ENCODE measurements around the gene MAD1L1. TPM values are rescaled to one million over a fixed set of nuclear protein-coding genes. Genes with fewer than 3 reads are reported as not detected.

Gene MAD1L1
- total and polyA plus RNA-seq, 5 donors from 2014 or later: 225 to 380 (median 300) TPM

DNA sequence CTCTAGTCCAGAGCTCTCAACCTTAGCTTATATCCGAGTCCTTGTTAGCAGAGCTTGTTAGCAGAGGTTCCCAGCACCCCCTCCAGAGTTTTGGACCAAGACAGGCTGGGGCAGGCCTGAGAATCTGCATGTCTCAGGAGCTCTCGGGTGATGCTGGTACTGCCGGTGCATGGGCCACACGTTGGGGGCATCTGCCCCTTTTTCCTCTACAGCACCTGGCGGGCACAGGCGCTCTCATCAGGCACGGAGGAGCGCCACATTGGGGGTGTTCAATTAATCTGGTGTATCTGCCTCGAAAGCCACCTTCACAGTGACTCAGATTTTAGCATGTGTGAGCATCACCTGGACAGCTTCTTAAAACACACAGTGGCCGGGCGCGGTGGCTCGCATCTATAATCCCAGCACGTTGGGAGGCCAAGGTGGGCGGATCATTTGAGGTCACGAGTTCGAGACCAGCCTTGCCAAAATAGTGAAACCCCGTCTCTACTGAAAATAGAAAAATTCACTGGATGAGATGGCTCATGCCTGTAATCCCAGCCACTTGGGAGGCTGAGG, 445.0 kb downstream of the MAD1L1 start:
- Histone ChIP-seq H3K4me3 (ENCODE audit: low read depth, low read length) (no peak overlapping the region), H3K36me3 (ENCODE audit: control insufficient read depth, insufficient read depth, low read length) (no peaks in the 10 kb centered on the region), H3K9me3 (ENCODE audit: control insufficient read depth in 2 of 2, low read length in 2 of 2) (peaks cover 0 to 6% of the 10 kb centered on the region in 2 experiments), H3K4me1 (ENCODE audit: control insufficient read depth, insufficient read depth, low read length, poor library complexity, severe bottlenecking) (no peaks in the 10 kb centered on the region), H3K27me3 (ENCODE audit: control insufficient read depth, insufficient read depth, low read length) (peaks cover 2% of the 10 kb centered on the region), H3K27ac (ENCODE audit: insufficient read depth, low read length, poor library complexity, severe bottlenecking) (no peak overlapping the region)
- Mint-ChIP-seq H3K4me1 (peaks cover 0 to 3% (median 0%) of the 10 kb centered on the region in 4 donors), H3K36me3 (no peaks in the 10 kb centered on the region), H3K27me3 (peaks cover 13% of the 10 kb centered on the region), H3K4me3 (no peak overlapping the region), H3K27ac (no peak overlapping the region), H3K9me3 (peaks cover 0 to 9% (median 1%) of the 10 kb centered on the region in 7 donors)
- no peak for ATAC-seq (ENCODE audit: low read depth in 2 of 2)
- DNase-seq: no peak

DNA sequence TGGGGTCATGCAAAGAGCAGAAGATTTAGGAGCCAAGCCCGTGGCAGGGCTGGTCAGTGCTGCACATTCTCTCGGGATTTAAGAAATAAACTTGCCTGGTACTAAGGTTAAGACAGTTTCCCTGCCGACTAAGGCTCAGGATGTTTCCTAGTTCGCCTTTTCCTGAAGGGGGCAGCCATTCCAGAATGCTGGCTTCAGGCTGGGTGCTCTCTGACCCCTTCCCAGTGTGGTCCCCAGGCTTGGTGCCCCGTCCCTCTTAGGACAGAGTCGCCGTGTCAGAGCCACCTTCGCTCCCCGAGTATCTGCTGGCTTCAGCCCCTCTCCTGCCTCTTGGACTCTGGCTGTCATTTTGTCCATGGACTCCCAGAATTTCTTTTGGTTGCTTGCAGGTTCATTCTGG, 445.5 kb downstream of the MAD1L1 start:
- DNase-seq: no peak
- no peak for ATAC-seq (ENCODE audit: low read depth in 2 of 2)

GRCh38 chr7:1785839-1786238, 446.9 kb downstream of the MAD1L1 start:
- Histone ChIP-seq H3K27me3 (ENCODE audit: control insufficient read depth, insufficient read depth, low read length) (peaks cover 2% of the 10 kb centered on the region), H3K9me3 (ENCODE audit: control insufficient read depth in 2 of 2, low read length in 2 of 2) (peaks cover 0 to 2% of the 10 kb centered on the region in 2 experiments), H3K4me1 (ENCODE audit: control insufficient read depth, insufficient read depth, low read length, poor library complexity, severe bottlenecking) (no peaks in the 10 kb centered on the region), H3K27ac (ENCODE audit: insufficient read depth, low read length, poor library complexity, severe bottlenecking) (no peak overlapping the region), H3K36me3 (ENCODE audit: control insufficient read depth, insufficient read depth, low read length) (no peaks in the 10 kb centered on the region), H3K4me3 (ENCODE audit: low read depth, low read length) (no peak overlapping the region)
- Mint-ChIP-seq H3K27ac (no peak overlapping the region), H3K4me3 (no peak overlapping the region), H3K4me1 (peaks cover 0 to 3% (median 0%) of the 10 kb centered on the region in 4 donors), H3K36me3 (no peaks in the 10 kb centered on the region), H3K9me3 (peaks cover 0 to 9% (median 1%) of the 10 kb centered on the region in 7 donors), H3K27me3 (peaks cover 7% of the 10 kb centered on the region)
- DNase-seq (no peak), ATAC-seq (ENCODE audit: low read depth in 2 of 2) (no peak)

More for the DNA sequence above, 445.5 kb downstream of the MAD1L1 start:
- Histone ChIP-seq H3K9me3 (ENCODE audit: control insufficient read depth in 2 of 2, low read length in 2 of 2) (peaks cover 0 to 2% of the 10 kb centered on the region in 2 experiments), H3K4me1 (ENCODE audit: control insufficient read depth, insufficient read depth, low read length, poor library complexity, severe bottlenecking) (no peaks in the 10 kb centered on the region), H3K27me3 (ENCODE audit: control insufficient read depth, insufficient read depth, low read length) (peaks cover 2% of the 10 kb centered on the region), H3K27ac (ENCODE audit: insufficient read depth, low read length, poor library complexity, severe bottlenecking) (no peak overlapping the region), H3K4me3 (ENCODE audit: low read depth, low read length) (no peak overlapping the region), H3K36me3 (ENCODE audit: control insufficient read depth, insufficient read depth, low read length) (no peaks in the 10 kb centered on the region)
- Mint-ChIP-seq H3K27me3 (peaks cover 8% of the 10 kb centered on the region), H3K9me3 (peaks cover 0 to 9% (median 1%) of the 10 kb centered on the region in 7 donors), H3K27ac (no peak overlapping the region), H3K4me1 (peaks cover 0 to 3% (median 0%) of the 10 kb centered on the region in 4 donors), H3K4me3 (no peak overlapping the region), H3K36me3 (no peaks in the 10 kb centered on the region)

GRCh38 chr7:1781369-1781768, 451.4 kb downstream of the MAD1L1 start:
- H3K27ac ChIP-seq (ENCODE audit: insufficient read depth, low read length, poor library complexity, severe bottlenecking): no peak overlapping the region
- ATAC-seq (ENCODE audit: low read depth in 2 of 2): no peak
- peaks cover 5% of the 10 kb centered on the region for H3K27me3 ChIP-seq (ENCODE audit: control insufficient read depth, insufficient read depth, low read length)
- Mint-ChIP-seq H3K27me3 (peaks cover 12% of the 10 kb centered on the region), H3K4me3 (no peak overlapping the region), H3K27ac (no peak overlapping the region), H3K36me3 (no peaks in the 10 kb centered on the region), H3K4me1 (peaks cover 0 to 3% (median 0%) of the 10 kb centered on the region in 4 donors), H3K9me3 (peaks cover 0 to 14% (median 4%) of the 10 kb centered on the region in 7 donors)
- no peak overlapping the region for H3K4me3 ChIP-seq (ENCODE audit: low read depth, low read length)
- H3K4me1 ChIP-seq (ENCODE audit: control insufficient read depth, insufficient read depth, low read length, poor library complexity, severe bottlenecking): no peaks in the 10 kb centered on the region
- no peak for DNase-seq
- peaks cover 0 to 10% of the 10 kb centered on the region in 2 experiments for H3K9me3 ChIP-seq (ENCODE audit: control insufficient read depth in 2 of 2, low read length in 2 of 2)
- no peaks in the 10 kb centered on the region for H3K36me3 ChIP-seq (ENCODE audit: control insufficient read depth, insufficient read depth, low read length)

GRCh38 chr7:1779445-1779844, 453.3 kb downstream of the MAD1L1 start:
- Histone ChIP-seq H3K27ac (ENCODE audit: insufficient read depth, low read length, poor library complexity, severe bottlenecking) (no peak overlapping the region), H3K36me3 (ENCODE audit: control insufficient read depth, insufficient read depth, low read length) (no peaks in the 10 kb centered on the region), H3K9me3 (ENCODE audit: control insufficient read depth in 2 of 2, low read length in 2 of 2) (peaks cover 6 to 13% of the 10 kb centered on the region in 2 experiments), H3K4me1 (ENCODE audit: control insufficient read depth, insufficient read depth, low read length, poor library complexity, severe bottlenecking) (no peaks in the 10 kb centered on the region), H3K4me3 (ENCODE audit: low read depth, low read length) (no peak overlapping the region), H3K27me3 (ENCODE audit: control insufficient read depth, insufficient read depth, low read length) (peaks cover 3% of the 10 kb centered on the region)
- no peak overlapping the region for H3K27ac Mint-ChIP-seq
- peaks cover 0 to 19% (median 5%) of the 10 kb centered on the region in 7 donors for H3K9me3 Mint-ChIP-seq
- H3K4me3 Mint-ChIP-seq: no peak overlapping the region
- H3K36me3 Mint-ChIP-seq: no peaks in the 10 kb centered on the region
- ATAC-seq (ENCODE audit: low read depth in 2 of 2) (no peak), DNase-seq (no peak)
- no peaks in the 10 kb centered on the region for H3K4me1 Mint-ChIP-seq
- peaks cover 7% of the 10 kb centered on the region for H3K27me3 Mint-ChIP-seq

DNA sequence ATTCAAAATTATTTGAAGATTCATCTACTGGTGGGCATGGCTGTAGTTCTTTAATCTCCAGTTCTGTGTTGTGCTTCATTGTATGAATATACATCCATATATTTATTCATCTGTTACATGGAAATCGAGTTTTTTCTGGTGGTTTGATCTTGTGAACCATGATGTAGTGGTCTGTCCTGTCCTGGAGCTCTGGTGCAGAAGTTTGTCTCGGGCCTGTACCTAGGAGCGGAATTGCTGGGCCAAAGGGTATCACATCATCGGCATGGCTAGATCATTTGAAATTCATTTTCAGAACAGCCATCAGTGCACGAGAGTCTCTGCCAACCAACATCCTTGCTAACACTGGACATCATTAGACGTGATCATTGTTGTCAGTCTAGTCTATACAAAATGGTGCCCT, 455.6 kb downstream of the MAD1L1 start:
- Histone ChIP-seq H3K27ac (ENCODE audit: insufficient read depth, low read length, poor library complexity, severe bottlenecking) (no peak overlapping the region), H3K27me3 (ENCODE audit: control insufficient read depth, insufficient read depth, low read length) (peaks cover 3% of the 10 kb centered on the region), H3K4me1 (ENCODE audit: control insufficient read depth, insufficient read depth, low read length, poor library complexity, severe bottlenecking) (no peaks in the 10 kb centered on the region), H3K4me3 (ENCODE audit: low read depth, low read length) (no peak overlapping the region), H3K36me3 (ENCODE audit: control insufficient read depth, insufficient read depth, low read length) (no peaks in the 10 kb centered on the region), H3K9me3 (ENCODE audit: control insufficient read depth in 2 of 2, low read length in 2 of 2) (peaks cover 6 to 13% of the 10 kb centered on the region in 2 experiments)
- DNase-seq: no peak
- no peaks in the 10 kb centered on the region for H3K36me3 Mint-ChIP-seq
- no peaks in the 10 kb centered on the region for H3K4me1 Mint-ChIP-seq
- H3K27me3 Mint-ChIP-seq: peaks cover 17% of the 10 kb centered on the region
- no peak overlapping the region for H3K27ac Mint-ChIP-seq
- ATAC-seq (ENCODE audit: low read depth in 2 of 2): no peak
- no peak overlapping the region for H3K4me3 Mint-ChIP-seq
- peaks cover 0 to 29% (median 7%) of the 10 kb centered on the region in 7 donors for H3K9me3 Mint-ChIP-seq

DNA sequence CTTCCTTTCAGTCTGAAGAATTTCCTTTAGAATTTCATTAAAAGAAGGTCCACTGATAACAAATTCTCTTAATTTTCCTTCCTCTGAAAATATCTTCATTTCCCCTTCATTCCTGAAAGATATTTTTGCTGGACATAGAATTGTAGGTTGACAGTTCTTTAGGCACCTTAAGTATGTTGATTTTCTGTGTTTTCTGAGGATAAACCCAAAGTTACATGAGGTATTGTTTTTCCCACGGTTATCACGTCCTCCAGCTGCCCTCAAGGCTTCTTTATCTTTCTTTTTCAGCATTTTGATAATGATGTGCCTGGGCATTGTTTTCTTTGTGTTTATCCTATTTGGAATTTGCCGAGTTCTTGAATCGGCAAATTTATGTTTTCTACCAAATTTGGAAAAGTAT, 457.4 kb downstream of the MAD1L1 start:
- Histone ChIP-seq H3K27ac (ENCODE audit: insufficient read depth, low read length, poor library complexity, severe bottlenecking) (no peak overlapping the region), H3K9me3 (ENCODE audit: control insufficient read depth in 2 of 2, low read length in 2 of 2) (peaks cover 6 to 13% of the 10 kb centered on the region in 2 experiments), H3K4me1 (ENCODE audit: control insufficient read depth, insufficient read depth, low read length, poor library complexity, severe bottlenecking) (no peaks in the 10 kb centered on the region), H3K36me3 (ENCODE audit: control insufficient read depth, insufficient read depth, low read length) (no peaks in the 10 kb centered on the region), H3K4me3 (ENCODE audit: low read depth, low read length) (no peak overlapping the region), H3K27me3 (ENCODE audit: control insufficient read depth, insufficient read depth, low read length) (peaks cover 3% of the 10 kb centered on the region)
- Mint-ChIP-seq H3K4me3 (no peak overlapping the region), H3K4me1 (no peaks in the 10 kb centered on the region), H3K36me3 (no peaks in the 10 kb centered on the region), H3K9me3 (peaks cover 0 to 29% (median 7%) of the 10 kb centered on the region in 7 donors), H3K27me3 (peaks cover 17% of the 10 kb centered on the region), H3K27ac (no peak overlapping the region)
- ATAC-seq (ENCODE audit: low read depth in 2 of 2) (no peak), DNase-seq (no peak)

DNA sequence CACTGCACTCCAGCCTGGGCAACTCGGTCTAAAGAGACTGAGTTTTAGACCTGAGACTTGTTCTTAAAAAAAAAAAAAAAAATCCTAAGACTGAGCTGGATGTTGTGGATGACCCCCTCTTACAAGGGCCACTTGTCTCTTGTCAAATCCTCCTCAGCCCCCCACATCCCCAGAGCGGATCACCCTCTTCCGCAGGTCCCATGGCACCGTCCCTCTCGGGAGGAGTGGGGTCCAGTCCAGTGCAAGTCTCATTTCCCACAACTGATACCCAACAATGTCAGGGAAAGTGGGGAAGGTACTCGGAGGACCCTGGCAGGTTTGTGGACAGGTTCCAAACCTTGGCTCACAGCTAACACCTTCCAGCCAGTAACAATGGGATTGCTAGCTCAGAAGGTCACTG, 462.4 kb downstream of the MAD1L1 start:
- H3K4me1 ChIP-seq (ENCODE audit: control insufficient read depth, insufficient read depth, low read length, poor library complexity, severe bottlenecking): no peaks in the 10 kb centered on the region
- Mint-ChIP-seq H3K36me3 (no peaks in the 10 kb centered on the region), H3K27me3 (peaks cover 10% of the 10 kb centered on the region), H3K4me1 (no peaks in the 10 kb centered on the region), H3K27ac (no peak overlapping the region), H3K9me3 (peaks cover 0 to 13% (median 5%) of the 10 kb centered on the region in 7 donors), H3K4me3 (no peak overlapping the region)
- ATAC-seq (ENCODE audit: low read depth in 2 of 2): no peak
- no peaks in the 10 kb centered on the region for H3K36me3 ChIP-seq (ENCODE audit: control insufficient read depth, insufficient read depth, low read length)
- H3K4me3 ChIP-seq (ENCODE audit: low read depth, low read length): no peak overlapping the region
- no peaks in the 10 kb centered on the region for H3K27me3 ChIP-seq (ENCODE audit: control insufficient read depth, insufficient read depth, low read length)
- peaks cover 3 to 4% of the 10 kb centered on the region in 2 experiments for H3K9me3 ChIP-seq (ENCODE audit: control insufficient read depth in 2 of 2, low read length in 2 of 2)
- no peak for DNase-seq
- H3K27ac ChIP-seq (ENCODE audit: insufficient read depth, low read length, poor library complexity, severe bottlenecking): no peak overlapping the region
